Measurements from ENCODE around the gene SPDEF. TPM values are rescaled to one million over a fixed set of nuclear protein-coding genes. Genes with fewer than 3 reads are reported as not detected.

SPDEF gene
- total RNA-seq, 1 donor from 2014 or later: not detected

DNA sequence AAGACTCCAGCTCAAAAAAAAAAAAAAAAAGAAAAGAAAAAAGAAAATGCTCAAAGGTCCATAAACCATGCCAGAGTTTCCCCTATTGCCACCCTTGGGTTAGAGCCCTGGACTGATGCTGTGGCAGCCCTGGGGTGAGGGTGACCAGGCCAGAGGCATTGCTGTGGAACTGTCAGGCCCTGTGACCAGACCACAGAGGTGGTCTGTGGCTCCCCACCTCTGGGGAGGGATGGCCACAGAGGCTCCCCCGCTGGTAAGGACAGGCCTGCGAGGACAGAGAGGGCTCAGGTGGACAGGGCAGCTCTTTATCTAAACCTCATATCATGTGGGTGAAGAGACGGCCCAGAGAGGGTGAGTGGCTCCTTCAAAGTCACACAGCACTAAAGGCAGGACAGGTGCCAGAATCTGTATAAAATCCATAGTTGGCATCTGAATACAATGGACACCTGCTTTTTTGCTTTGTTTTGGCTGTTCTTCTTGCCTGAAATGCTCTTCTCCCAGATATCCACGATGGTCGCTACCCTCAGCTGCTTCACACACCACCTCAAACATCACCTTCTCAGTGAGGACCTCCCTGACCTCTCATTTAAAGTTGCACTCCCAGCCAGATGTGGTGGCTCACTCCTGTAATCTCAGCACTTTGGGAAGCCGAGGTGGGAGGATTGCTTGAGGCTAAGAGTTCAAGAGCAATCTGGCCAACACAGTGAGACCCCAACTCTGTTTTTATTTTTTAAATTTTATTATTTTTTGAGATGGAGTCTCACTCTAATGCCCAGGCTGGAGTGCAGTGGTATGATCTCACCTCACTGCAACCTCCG lies 22.5 kb upstream of the SPDEF start:
- intact Hi-C loops (cut with DNase I): no loop called here
- Histone ChIP-seq H3K36me3 (no peaks in the 10 kb centered on the region), H3K9me3 (no peaks in the 10 kb centered on the region), H3K27me3 (no peaks in the 10 kb centered on the region), H3K4me1 (no peaks in the 10 kb centered on the region), H3K27ac (no peak overlapping the region), H3K4me3 (no peak overlapping the region)
- no peak for TF ChIP-seq POLR2A (IDR thresholded peaks at IDR 0.05)
- TF ChIP-seq CTCF (IDR thresholded peaks at IDR 0.05): no peak
- TF ChIP-seq POLR2AphosphoS5 (IDR thresholded peaks at IDR 0.05; ENCODE audit: insufficient read depth in 1 of 2, low read depth in 1 of 2): no peak
- no peak for DNase-seq (ENCODE audit: extremely low spot score in 2 of 2)

DNA sequence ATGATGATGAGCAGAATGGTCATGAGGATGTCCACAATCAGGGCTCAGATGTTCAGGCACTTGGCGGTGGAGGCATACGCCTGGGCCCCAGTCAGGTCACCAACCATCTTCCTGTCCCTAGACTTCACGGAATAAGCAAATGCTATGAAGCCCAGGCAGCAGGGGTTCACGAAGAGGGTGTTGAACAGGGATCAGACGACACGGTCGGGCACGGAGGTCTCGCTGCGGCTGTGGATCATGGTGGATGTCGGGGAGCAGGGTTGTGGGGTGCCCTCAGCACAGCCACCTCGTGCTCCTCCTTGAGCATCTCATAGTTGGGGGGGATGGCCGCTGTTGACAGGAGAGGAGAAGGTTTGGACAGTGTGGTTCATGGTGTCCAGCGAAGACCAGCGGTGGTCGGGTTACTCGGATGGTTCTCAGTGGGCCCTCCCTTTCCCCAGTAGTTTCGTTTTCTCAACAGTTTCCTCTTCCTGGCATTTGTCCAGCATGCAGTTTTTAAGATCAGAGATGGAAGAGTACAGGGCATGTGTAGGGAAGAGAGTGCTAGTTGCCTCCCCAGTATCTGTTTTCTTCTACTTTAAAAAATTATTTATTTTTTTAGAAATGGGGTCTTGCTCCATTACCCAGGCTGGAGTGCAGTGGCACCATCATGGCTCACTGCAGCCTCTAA lies 20.3 kb upstream of the SPDEF start:
- no peak for TF ChIP-seq CTCF (IDR thresholded peaks at IDR 0.05)
- no peak for TF ChIP-seq POLR2A (IDR thresholded peaks at IDR 0.05)
- TF ChIP-seq POLR2AphosphoS5 (IDR thresholded peaks at IDR 0.05; ENCODE audit: insufficient read depth in 1 of 2, low read depth in 1 of 2): no peak
- Histone ChIP-seq H3K4me3 (no peak overlapping the region), H3K4me1 (no peaks in the 10 kb centered on the region), H3K9me3 (no peaks in the 10 kb centered on the region), H3K27ac (no peak overlapping the region), H3K27me3 (no peaks in the 10 kb centered on the region), H3K36me3 (no peaks in the 10 kb centered on the region)
- no peak for DNase-seq (ENCODE audit: extremely low spot score in 2 of 2)
- intact Hi-C loops (cut with DNase I): no loop called here

GRCh38 chr6:34575326-34575725 lies 19.2 kb upstream of the SPDEF start:
- no peak for TF ChIP-seq POLR2AphosphoS5 (IDR thresholded peaks at IDR 0.05; ENCODE audit: insufficient read depth in 1 of 2, low read depth in 1 of 2)
- no peak for TF ChIP-seq POLR2A (IDR thresholded peaks at IDR 0.05)
- no peak for TF ChIP-seq CTCF (IDR thresholded peaks at IDR 0.05)

GRCh38 chr6:34574647-34575293 lies 18.6 kb upstream of the SPDEF start:
- H3K27ac ChIP-seq: no peak overlapping the region
- intact Hi-C loops (cut with DNase I): no loop called here
- no peaks in the 10 kb centered on the region for H3K27me3 ChIP-seq
- H3K9me3 ChIP-seq: no peaks in the 10 kb centered on the region
- TF ChIP-seq POLR2AphosphoS5 (IDR thresholded peaks at IDR 0.05; ENCODE audit: insufficient read depth in 1 of 2, low read depth in 1 of 2) (no peak), CTCF (IDR thresholded peaks at IDR 0.05) (no peak)
- no peaks in the 10 kb centered on the region for H3K4me1 ChIP-seq
- H3K4me3 ChIP-seq: no peak overlapping the region
- DNase-seq (ENCODE audit: extremely low spot score in 2 of 2): no peak
- no peaks in the 10 kb centered on the region for H3K36me3 ChIP-seq

More at GRCh38 chr6:34575326-34575725, 19.2 kb upstream of the SPDEF start:
- no peak for DNase-seq (ENCODE audit: extremely low spot score in 2 of 2)
- Histone ChIP-seq H3K9me3 (no peaks in the 10 kb centered on the region), H3K36me3 (no peaks in the 10 kb centered on the region), H3K4me1 (no peaks in the 10 kb centered on the region), H3K4me3 (no peak overlapping the region), H3K27ac (no peak overlapping the region), H3K27me3 (no peaks in the 10 kb centered on the region)
- intact Hi-C loops (cut with DNase I): no loop called here

All from vagina (tissue), 2 donors.